WI38 (cell line): ENCODE data around the gene AUNIP.

Experiments used
- H3K4me3 ChIP-seq: 2 replicates; pipeline ENCODE4 v1.5.1; 2011; ENCODE audit warnings: low read depth, mild to moderate bottlenecking, control low read depth, low read length
- CTCF ChIP-seq: IDR thresholded peaks from 2 replicates; pipeline ENCODE4 v1.5.1; 2012; ENCODE audit warnings: low read depth, mild to moderate bottlenecking, control low read depth, low read length

The AUNIP gene

GRCh38 chr1:25818569-25818968 is 40.7 kb downstream of the AUNIP start:
- TF ChIP-seq CTCF: no peak
- H3K4me3 ChIP-seq: no peak overlapping the region; the same call in 1 of the 2 replicates

- H3K4me3 ChIP-seq: no peak overlapping the region
- TF ChIP-seq CTCF: no peak
Observed at GRCh38 chr1:25817840-25818501, 41.3 kb downstream of the AUNIP start.

- no peak overlapping the region for H3K4me3 ChIP-seq
- no peak for TF ChIP-seq CTCF
Observed at GRCh38 chr1:25816112-25816718, 43.0 kb downstream of the AUNIP start.

GRCh38 chr1:25815208-25816111 is 43.8 kb downstream of the AUNIP start:
- no peak for TF ChIP-seq CTCF
- H3K4me3 ChIP-seq: no peak overlapping the region

GRCh38 chr1:25814549-25815087 is 44.6 kb downstream of the AUNIP start:
- H3K4me3 ChIP-seq: no peak overlapping the region
- TF ChIP-seq CTCF: no peak

- H3K4me3 ChIP-seq: no peak overlapping the region
- no peak for TF ChIP-seq CTCF
Observed at GRCh38 chr1:25813734-25814471, 45.4 kb downstream of the AUNIP start.
